Measurements from ENCODE around the gene ALDH1L1. TPM values are rescaled to one million over a fixed set of nuclear protein-coding genes. Genes with fewer than 3 reads are reported as not detected.

Gene ALDH1L1
- total RNA-seq, 4 donors from 2014 or later: 19.2 to 39.9 (median 25.9) TPM

GRCh38 chr3:126127904-126128303, 52.5 kb downstream of the ALDH1L1 start:
- Histone ChIP-seq H3K27ac (replicated peaks in 1 of 4) (no peak overlapping the region), H3K4me3 (no peak overlapping the region), H3K9me3 (no peaks in the 10 kb centered on the region), H3K27me3 (no peaks in the 10 kb centered on the region), H3K36me3 (peaks cover 0 to 12% (median 0%) of the 10 kb centered on the region in 4 donors), H3K4me1 (peaks cover 0 to 3% (median 0%) of the 10 kb centered on the region in 4 donors)
- intact Hi-C loops (cut with DNase I): no loop called here
- DNase-seq (ENCODE audit: extremely low spot score): peak; percentile 91
- TF ChIP-seq POLR2AphosphoS5 (IDR thresholded peaks at IDR 0.05) (no peak), CTCF (IDR thresholded peaks at IDR 0.05) (no peak), EP300 (IDR thresholded peaks at IDR 0.05) (no peak), POLR2A (IDR thresholded peaks at IDR 0.05; ENCODE audit: low read depth) (no peak)
- 85% methylated on average over 7 of the region's 7 CpGs for WGBS

- Histone ChIP-seq H3K9me3 (no peaks in the 10 kb centered on the region), H3K27ac (replicated peaks in 1 of 4) (no peak overlapping the region), H3K27me3 (no peaks in the 10 kb centered on the region), H3K36me3 (peaks cover 0 to 12% (median 0%) of the 10 kb centered on the region in 4 donors), H3K4me1 (peaks cover 0 to 3% (median 0%) of the 10 kb centered on the region in 4 donors), H3K4me3 (no peak overlapping the region)
- peak; percentile 81 for DNase-seq (ENCODE audit: extremely low spot score)
- 93% methylated on average over 10 of the region's 10 CpGs for WGBS
- intact Hi-C loops (cut with DNase I): no loop called here
- TF ChIP-seq POLR2A (IDR thresholded peaks at IDR 0.05; ENCODE audit: low read depth) (no peak), POLR2AphosphoS5 (IDR thresholded peaks at IDR 0.05) (no peak), CTCF (IDR thresholded peaks at IDR 0.05) (no peak), EP300 (IDR thresholded peaks at IDR 0.05) (no peak)
Measured at GRCh38 chr3:126127452-126127851, 52.9 kb downstream of the ALDH1L1 start.

- Histone ChIP-seq H3K4me3 (no peak overlapping the region), H3K4me1 (peaks cover 0 to 3% (median 0%) of the 10 kb centered on the region in 4 donors), H3K9me3 (no peaks in the 10 kb centered on the region), H3K36me3 (peaks cover 0 to 12% (median under 1%) of the 10 kb centered on the region in 4 donors), H3K27ac (replicated peaks in 1 of 4) (no peak overlapping the region), H3K27me3 (no peaks in the 10 kb centered on the region)
- WGBS: 83% methylated on average over 10 of the region's 10 CpGs
- no peak for TF ChIP-seq POLR2AphosphoS5 (IDR thresholded peaks at IDR 0.05)
- TF ChIP-seq EP300 (IDR thresholded peaks at IDR 0.05): no peak
- TF ChIP-seq CTCF (IDR thresholded peaks at IDR 0.05): no peak
- TF ChIP-seq POLR2A (IDR thresholded peaks at IDR 0.05; ENCODE audit: low read depth): no peak
- intact Hi-C loops (cut with DNase I): no loop called here
- peak; percentile 90 for DNase-seq (ENCODE audit: extremely low spot score)
Measured at GRCh38 chr3:126126811-126127431, 53.5 kb downstream of the ALDH1L1 start.

- H3K27me3 ChIP-seq: no peaks in the 10 kb centered on the region
- no peaks in the 10 kb centered on the region for H3K9me3 ChIP-seq
- TF ChIP-seq POLR2A (IDR thresholded peaks at IDR 0.05; ENCODE audit: low read depth): no peak
- DNase-seq (ENCODE audit: extremely low spot score): peak; percentile 90
- no peak overlapping the region for H3K4me3 ChIP-seq
- H3K36me3 ChIP-seq: peaks cover 0 to 12% (median 3%) of the 10 kb centered on the region in 4 donors
- peaks cover 0 to 3% (median 0%) of the 10 kb centered on the region in 4 donors for H3K4me1 ChIP-seq
- intact Hi-C loops (cut with DNase I): no loop called here
- H3K27ac ChIP-seq (replicated peaks in 1 of 4): no peak overlapping the region
- WGBS: 90% methylated on average over 10 of the region's 12 CpGs
Measured at GRCh38 chr3:126126286-126126685, 54.1 kb downstream of the ALDH1L1 start.

GRCh38 chr3:126125781-126126251, 54.6 kb downstream of the ALDH1L1 start:
- peak; percentile 82 for DNase-seq (ENCODE audit: extremely low spot score)

More at GRCh38 chr3:126125781-126126251, 54.6 kb downstream of the ALDH1L1 start:
- no peak overlapping the region for H3K4me3 ChIP-seq
- no peaks in the 10 kb centered on the region for H3K27me3 ChIP-seq
- H3K36me3 ChIP-seq: peaks cover 0 to 12% (median 3%) of the 10 kb centered on the region in 4 donors
- WGBS: no CpG with 5 or more reads among the region's 2 CpGs
- intact Hi-C loops (cut with DNase I): no loop called here
- no peak overlapping the region for H3K27ac ChIP-seq (replicated peaks in 1 of 4)
- no peaks in the 10 kb centered on the region for H3K9me3 ChIP-seq
- TF ChIP-seq EP300 (IDR thresholded peaks at IDR 0.05): no peak
- TF ChIP-seq CTCF (IDR thresholded peaks at IDR 0.05): no peak
- TF ChIP-seq POLR2AphosphoS5 (IDR thresholded peaks at IDR 0.05): no peak
- H3K4me1 ChIP-seq: peaks cover 0 to 3% (median 0%) of the 10 kb centered on the region in 4 donors
